Peyer's patch (tissue), 4 donors: ENCODE data around the gene MAOB.

Experiments
- POLR2A ChIP-seq, 2 donors: fragments of 450-650 bp; IDR thresholded peaks; one replicate each; pipeline ENCODE4 v1.5.1; 2017; ENCODE audit warnings: antibody characterized with exemption in 2 of 2, mild to moderate bottlenecking in 2 of 2, moderate library complexity in 2 of 2
- TF ChIP-seq, protein P1 (sequence below), 6 experiments: fragments of 450-650 bp in 4 of 6; fragments of 200-600 bp in 2 of 6; sonication (generic) in 1 of 6; IDR thresholded peaks; one replicate each; pipeline ENCODE4 v1.5.1; 2017 to 2019; ENCODE audit warnings: antibody characterized with exemption in 6 of 6, mild to moderate bottlenecking in 3 of 6, moderate library complexity in 1 of 6

DNA sequence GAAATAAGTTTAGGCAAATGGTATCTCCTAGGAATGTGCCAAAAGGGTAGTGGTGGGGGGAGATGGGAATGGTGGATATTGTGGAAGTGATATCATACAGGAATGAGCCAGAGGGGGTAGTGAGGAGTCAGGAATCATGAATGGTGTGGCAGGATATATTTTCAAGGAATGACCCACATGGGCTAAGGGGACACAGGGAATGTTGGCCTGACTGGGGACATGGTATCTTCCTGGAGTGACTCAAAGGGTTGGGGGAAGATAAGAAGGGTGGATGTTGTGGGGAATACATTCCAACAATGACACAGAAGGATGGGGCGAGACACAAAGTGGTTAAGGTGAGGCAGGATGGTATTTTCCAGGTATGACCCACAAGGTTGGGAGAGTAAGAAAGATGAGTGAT, 165.6 kb downstream of the MAOB start:
- TF ChIP-seq, protein P1, sequence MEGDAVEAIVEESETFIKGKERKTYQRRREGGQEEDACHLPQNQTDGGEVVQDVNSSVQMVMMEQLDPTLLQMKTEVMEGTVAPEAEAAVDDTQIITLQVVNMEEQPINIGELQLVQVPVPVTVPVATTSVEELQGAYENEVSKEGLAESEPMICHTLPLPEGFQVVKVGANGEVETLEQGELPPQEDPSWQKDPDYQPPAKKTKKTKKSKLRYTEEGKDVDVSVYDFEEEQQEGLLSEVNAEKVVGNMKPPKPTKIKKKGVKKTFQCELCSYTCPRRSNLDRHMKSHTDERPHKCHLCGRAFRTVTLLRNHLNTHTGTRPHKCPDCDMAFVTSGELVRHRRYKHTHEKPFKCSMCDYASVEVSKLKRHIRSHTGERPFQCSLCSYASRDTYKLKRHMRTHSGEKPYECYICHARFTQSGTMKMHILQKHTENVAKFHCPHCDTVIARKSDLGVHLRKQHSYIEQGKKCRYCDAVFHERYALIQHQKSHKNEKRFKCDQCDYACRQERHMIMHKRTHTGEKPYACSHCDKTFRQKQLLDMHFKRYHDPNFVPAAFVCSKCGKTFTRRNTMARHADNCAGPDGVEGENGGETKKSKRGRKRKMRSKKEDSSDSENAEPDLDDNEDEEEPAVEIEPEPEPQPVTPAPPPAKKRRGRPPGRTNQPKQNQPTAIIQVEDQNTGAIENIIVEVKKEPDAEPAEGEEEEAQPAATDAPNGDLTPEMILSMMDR (IDR thresholded peaks at IDR 0.05), result no peak
- no peak for TF ChIP-seq POLR2A (IDR thresholded peaks at IDR 0.05)
